ENCODE results near the gene PARP3.
A peak's percentile ranks its signal among the peaks of the same experiment; 100 is the strongest.

The PARP3 gene

GRCh38 chr3:51941463-51941797, 733 bp upstream of the PARP3 start:
- no peak for FAIRE-seq
- no peak for TF ChIP-seq CTCF (IDR thresholded peaks at IDR 0.05; ENCODE audit: insufficient read depth, missing control alignments)
- no peak for DNase-seq (ENCODE audit: insufficient read length, low spot score)

GRCh38 chr3:51942603-51943450, 664 bp downstream of the PARP3 start:
- FAIRE-seq, result no peak
- peak; percentile 63 for DNase-seq (ENCODE audit: insufficient read length, low spot score)
- TF ChIP-seq CTCF (IDR thresholded peaks at IDR 0.05; ENCODE audit: insufficient read depth, missing control alignments), result no peak

GRCh38 chr3:51943451-51944391, 1.6 kb downstream of the PARP3 start:
- no peak for TF ChIP-seq CTCF (IDR thresholded peaks at IDR 0.05; ENCODE audit: insufficient read depth, missing control alignments)
- no peak for FAIRE-seq

GRCh38 chr3:51944451-51945021, 2.4 kb downstream of the PARP3 start:
- TF ChIP-seq CTCF (IDR thresholded peaks at IDR 0.05; ENCODE audit: insufficient read depth, missing control alignments), result no peak
- FAIRE-seq (no peak), DNase-seq (ENCODE audit: insufficient read length, low spot score) (no peak)

More at GRCh38 chr3:51943451-51944391, 1.6 kb downstream of the PARP3 start:
- DNase-seq (ENCODE audit: insufficient read length, low spot score), result no peak

DNA sequence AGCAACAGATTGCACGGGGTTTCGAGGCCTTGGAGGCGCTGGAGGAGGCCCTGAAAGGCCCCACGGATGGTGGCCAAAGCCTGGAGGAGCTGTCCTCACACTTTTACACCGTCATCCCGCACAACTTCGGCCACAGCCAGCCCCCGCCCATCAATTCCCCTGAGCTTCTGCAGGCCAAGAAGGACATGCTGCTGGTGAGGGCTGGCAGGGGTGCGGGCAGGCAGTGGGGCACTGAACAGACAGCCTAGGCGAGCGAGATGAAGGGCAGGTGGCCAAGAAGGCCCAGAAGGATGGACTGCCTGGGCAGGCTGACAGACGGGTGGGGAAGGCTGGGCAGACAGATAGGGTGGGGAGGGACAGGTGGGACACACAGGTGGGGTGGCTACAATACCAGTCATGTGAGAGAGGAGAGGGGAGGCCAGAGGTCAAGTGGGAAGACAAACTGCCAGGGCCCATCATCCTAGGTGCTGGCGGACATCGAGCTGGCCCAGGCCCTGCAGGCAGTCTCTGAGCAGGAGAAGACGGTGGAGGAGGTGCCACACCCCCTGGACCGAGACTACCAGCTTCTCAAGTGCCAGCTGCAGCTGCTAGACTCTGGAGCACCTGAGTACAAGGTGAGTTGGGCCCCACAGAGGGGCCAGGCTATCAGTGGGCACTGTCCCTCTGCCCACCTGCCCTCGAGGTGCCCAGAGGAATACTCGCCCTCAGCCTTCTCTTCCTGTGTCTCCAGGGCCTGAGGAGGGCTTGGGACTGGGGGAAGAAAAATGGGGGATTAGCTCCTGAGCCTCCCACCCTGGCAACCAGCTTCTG, 3.1 kb downstream of the PARP3 start:
- DNase-seq (ENCODE audit: insufficient read length, low spot score) (no peak), FAIRE-seq (no peak)
- no peak for TF ChIP-seq CTCF (IDR thresholded peaks at IDR 0.05; ENCODE audit: insufficient read depth, missing control alignments)

DNA sequence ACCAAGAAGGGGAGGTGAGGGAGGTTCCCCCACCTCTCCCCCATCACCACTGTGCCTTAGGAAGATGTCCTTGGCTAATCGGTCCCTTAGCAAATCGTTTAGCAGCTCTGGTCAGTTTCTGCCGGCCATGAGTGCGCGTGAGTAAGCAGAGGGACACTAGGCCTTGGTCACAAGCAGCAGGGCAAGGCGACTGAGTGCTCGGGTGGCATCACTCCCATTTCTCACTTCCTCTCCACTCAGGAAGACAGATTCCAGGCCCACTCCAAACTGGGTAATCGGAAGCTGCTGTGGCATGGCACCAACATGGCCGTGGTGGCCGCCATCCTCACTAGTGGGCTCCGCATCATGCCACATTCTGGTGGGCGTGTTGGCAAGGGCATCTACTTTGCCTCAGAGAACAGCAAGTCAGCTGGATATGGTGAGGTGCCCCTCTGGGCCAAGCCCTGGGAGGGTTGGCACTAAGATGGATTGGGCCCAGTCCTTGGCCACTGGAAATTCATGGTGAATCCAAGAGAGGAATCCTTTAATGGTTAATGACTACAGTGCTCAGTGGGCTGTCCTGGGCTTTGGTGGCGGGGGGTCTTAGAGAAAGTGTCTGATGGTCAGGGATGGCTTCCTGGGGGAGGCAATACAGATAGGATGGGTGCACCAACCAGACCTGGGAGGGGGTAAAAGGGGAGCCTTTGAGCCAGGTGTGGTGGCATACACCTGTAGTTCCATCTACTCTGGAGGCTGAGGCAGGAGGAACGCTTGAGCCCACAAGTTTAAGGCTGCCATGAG, 4.0 kb downstream of the PARP3 start:
- no peak for FAIRE-seq
- no peak for TF ChIP-seq CTCF (IDR thresholded peaks at IDR 0.05; ENCODE audit: insufficient read depth, missing control alignments)
- no peak for DNase-seq (ENCODE audit: insufficient read length, low spot score)

Data from D721Med (cell line).